ENCODE measurements around the gene BUD31.
A peak's percentile ranks its signal among the peaks of the same experiment; 100 is the strongest.

The BUD31 gene

GRCh38 chr7:99461221-99461620 lies 52.5 kb downstream of the BUD31 start (continued):
- TF ChIP-seq ZNF391 (tag by site-specific recombination; IDR thresholded peaks at IDR 0.05; ENCODE audit: borderline replicate concordance, low read depth) (no peak), YY2 (tag by site-specific recombination; IDR thresholded peaks at IDR 0.05) (no peak), ZNF704 (tag by site-specific recombination; IDR thresholded peaks at IDR 0.05) (no peak)

GRCh38 chr7:99465421-99465768 lies 56.6 kb downstream of the BUD31 start:
- TF ChIP-seq ZNF248 (tag by site-specific recombination; IDR thresholded peaks at IDR 0.05) = no peak
- H3K9me3 ChIP-seq (ENCODE audit: control insufficient read depth, insufficient read depth, low read depth, low read length) = no peaks in the 10 kb centered on the region
- peaks cover 13 to 21% of the 10 kb centered on the region in 2 experiments; a peak in 2 of 3 replicates for H3K36me3 ChIP-seq (ENCODE audit: control insufficient read depth in 2 of 2, insufficient read depth in 1 of 2, low read length in 2 of 2)
- POLR2A ChIA-PET = interaction anchor here (0.9 to 1.0 kb wide), 2 partner anchors 8 to 10 kb away, joined by 3 read pairs; no protein-coding TSS in a partner anchor
- no peaks in the 10 kb centered on the region for H3K4me1 ChIP-seq (ENCODE audit: control insufficient read depth, insufficient read depth, low read length)
- peak overlapping the region; percentile 75 for H3K4me3 ChIP-seq (ENCODE audit: low read depth, low read length)
- CTCF ChIA-PET = interaction anchor here (1.0 kb wide), 1 partner anchor 152 kb away, joined by 3 read pairs; the partner anchor contains the start of gene ZSCAN25
- peak overlapping the region; percentile 76 for H3K27ac ChIP-seq (ENCODE audit: extremely low read depth, low read depth, low read length)

- Histone ChIP-seq H3K4me3 (ENCODE audit: low read depth, low read length) (no peak overlapping the region), H3K36me3 (ENCODE audit: control insufficient read depth in 2 of 2, insufficient read depth in 1 of 2, low read length in 2 of 2) (peaks cover 7% of the 10 kb centered on the region in 2 experiments; a peak in 2 of 3 replicates), H3K27ac (ENCODE audit: extremely low read depth, low read depth, low read length) (no peak overlapping the region), H3K9me3 (ENCODE audit: control insufficient read depth, insufficient read depth, low read depth, low read length) (no peaks in the 10 kb centered on the region), H3K4me1 (ENCODE audit: control insufficient read depth, insufficient read depth, low read length) (no peaks in the 10 kb centered on the region)
- ChIA-PET CTCF (no interaction called here), POLR2A (no interaction called here)
- TF ChIP-seq ZNF266 (tag by site-specific recombination; IDR thresholded peaks at IDR 0.05; ENCODE audit: low read depth) (no peak), PRDM1 (tag by site-specific recombination; IDR thresholded peaks at IDR 0.05) (no peak), ZNF114 (tag by site-specific recombination; IDR thresholded peaks at IDR 0.05) (no peak), ZNF239 (tag by site-specific recombination; IDR thresholded peaks at IDR 0.05) (no peak), ZNF518A (tag by site-specific recombination; conservative IDR thresholded peaks at IDR 0.05; ENCODE audit: low read depth) (no peak), ZNF558 (tag by site-specific recombination; IDR thresholded peaks at IDR 0.05) (no peak), ZNF311 (tag by site-specific recombination; IDR thresholded peaks at IDR 0.05; ENCODE audit: borderline replicate concordance) (no peak), ZNF76 (tag by site-specific recombination; IDR thresholded peaks at IDR 0.05; ENCODE audit: borderline replicate concordance, low read depth) (no peak), ZNF2 (tag by site-specific recombination; IDR thresholded peaks at IDR 0.05) (no peak), ZNF768 (tag by site-specific recombination; IDR thresholded peaks at IDR 0.05) (no peak), ZNF140 (tag by site-specific recombination; IDR thresholded peaks at IDR 0.05) (no peak), ZNF10 (tag by site-specific recombination; IDR thresholded peaks at IDR 0.05) (no peak), HOXA7 (CRISPR knock-in tag; IDR thresholded peaks at IDR 0.05; ENCODE audit: borderline replicate concordance) (no peak), ZNF132 (tag by site-specific recombination; IDR thresholded peaks at IDR 0.05; ENCODE audit: borderline replicate concordance) (no peak), ZNF600 (tag by site-specific recombination; IDR thresholded peaks at IDR 0.05) (no peak), ZNF366 (tag by site-specific recombination; conservative IDR thresholded peaks at IDR 0.05) (no peak), CTCF (tag by site-specific recombination; IDR thresholded peaks at IDR 0.05) (no peak)
Measured at GRCh38 chr7:99468336-99468918, 59.7 kb downstream of the BUD31 start.

All from HEK293 (cell line).